BLaER1 (cell line): ENCODE measurements around the gene BAIAP3.

Experiments
- H3K27ac ChIP-seq: shearing (Covaris generic); formaldehyde crosslinking; 2 replicates; pipeline ENCODE4 v1.8.1; 2022
- H3K27me3 ChIP-seq: shearing (Covaris generic); formaldehyde crosslinking; 2 replicates; pipeline ENCODE4 v1.8.1; 2022
- H3K36me3 ChIP-seq: shearing (Covaris generic); formaldehyde crosslinking; 2 replicates; pipeline ENCODE4 v1.8.1; 2022
- H3K4me1 ChIP-seq: shearing (Covaris generic); formaldehyde crosslinking; 2 replicates; pipeline ENCODE4 v1.8.1; 2022
- H3K4me2 ChIP-seq: shearing (Covaris generic); formaldehyde crosslinking; 2 replicates; pipeline ENCODE4 v1.8.1; 2022
- H3K4me3 ChIP-seq: shearing (Covaris generic); formaldehyde crosslinking; 2 replicates; pipeline ENCODE4 v1.8.1; 2022
- H3K9ac ChIP-seq: shearing (Covaris generic); formaldehyde crosslinking; 2 replicates; pipeline ENCODE4 v1.8.1; 2022
- H3K9me3 ChIP-seq: shearing (Covaris generic); formaldehyde crosslinking; 2 replicates; pipeline ENCODE4 v1.8.1; 2022
- H4K20me1 ChIP-seq: shearing (Covaris generic); formaldehyde crosslinking; 2 replicates; pipeline ENCODE4 v1.8.1; 2022
- Cebpa-rat ChIP-seq: shearing (Covaris generic); IDR thresholded peaks from 2 replicates; pipeline ENCODE4 v1.8.1; 2022

Gene BAIAP3

DNA sequence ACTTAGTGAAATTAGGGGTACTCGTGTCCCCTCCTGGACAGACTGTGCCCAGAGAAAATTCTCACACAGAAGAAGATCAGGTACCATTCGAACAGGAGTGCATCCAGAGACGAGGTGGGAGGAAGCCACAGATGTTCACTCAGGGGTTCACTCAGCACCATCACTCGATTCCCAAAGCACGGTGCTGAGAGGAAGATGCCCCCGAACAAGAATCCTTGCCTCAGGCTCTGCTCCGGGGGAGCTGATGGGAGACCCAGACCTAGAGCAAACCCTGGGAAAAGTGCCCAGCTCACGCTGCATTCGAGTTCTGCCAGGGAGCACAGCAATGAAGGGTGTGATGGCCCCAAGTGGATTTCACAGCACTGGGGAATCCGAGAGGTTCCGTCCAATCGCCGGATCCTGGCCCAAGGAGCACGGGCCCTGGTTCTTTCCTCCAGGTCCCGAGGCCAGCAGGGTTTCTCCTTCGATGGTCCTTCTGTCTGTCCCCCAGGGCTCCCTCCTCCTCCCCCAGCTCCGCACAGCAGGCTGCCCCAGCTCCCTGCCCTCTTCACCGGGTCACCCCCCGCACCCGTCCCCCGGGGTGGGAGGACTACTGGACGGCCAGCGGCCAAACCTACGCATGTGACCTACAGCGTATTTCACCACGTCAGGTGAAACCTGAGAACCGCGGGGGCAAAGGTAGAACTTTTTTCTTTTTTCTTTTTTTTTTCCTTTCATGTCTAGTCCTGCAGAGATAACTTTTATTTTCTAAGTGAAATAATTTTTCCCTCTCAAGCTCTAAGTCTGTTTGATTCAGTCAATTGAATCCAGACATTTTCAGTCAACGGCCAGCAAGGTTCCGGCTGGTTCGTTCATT, 34.2 kb upstream of the BAIAP3 start:
- no peaks in the 10 kb centered on the region for H4K20me1 ChIP-seq
- no peaks in the 10 kb centered on the region for H3K27me3 ChIP-seq
- H3K4me2 ChIP-seq = no peak overlapping the region
- TF ChIP-seq Cebpa-rat = no peak
- H3K9me3 ChIP-seq = no peaks in the 10 kb centered on the region
- H3K27ac ChIP-seq = no peak overlapping the region
- H3K9ac ChIP-seq = no peak overlapping the region
- no peaks in the 10 kb centered on the region for H3K36me3 ChIP-seq
- peaks cover 79% of the 10 kb centered on the region for H3K4me1 ChIP-seq
- no peak overlapping the region for H3K4me3 ChIP-seq

DNA sequence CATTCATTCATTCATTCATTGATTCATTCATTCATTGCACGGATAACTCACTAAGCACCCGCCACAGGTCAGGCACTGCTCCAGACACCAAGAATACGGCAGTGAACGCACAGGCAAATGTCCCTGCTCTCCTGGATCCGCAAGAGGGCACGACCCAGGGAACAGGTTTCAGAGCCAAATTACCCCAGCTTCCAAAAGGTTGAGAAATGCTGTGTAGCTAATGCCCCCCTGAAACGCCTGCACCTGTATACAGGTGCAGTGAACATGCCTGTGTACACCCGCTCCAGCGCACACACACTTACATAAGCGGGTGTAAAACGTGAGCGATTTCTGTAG, 33.6 kb upstream of the BAIAP3 start:
- H3K27me3 ChIP-seq = no peaks in the 10 kb centered on the region
- no peak overlapping the region for H3K27ac ChIP-seq
- no peak overlapping the region for H3K9ac ChIP-seq
- no peaks in the 10 kb centered on the region for H3K9me3 ChIP-seq
- no peak overlapping the region for H3K4me2 ChIP-seq
- TF ChIP-seq Cebpa-rat = no peak
- H4K20me1 ChIP-seq = no peaks in the 10 kb centered on the region
- H3K36me3 ChIP-seq = no peaks in the 10 kb centered on the region
- H3K4me1 ChIP-seq = peaks cover 79% of the 10 kb centered on the region
- no peak overlapping the region for H3K4me3 ChIP-seq

DNA sequence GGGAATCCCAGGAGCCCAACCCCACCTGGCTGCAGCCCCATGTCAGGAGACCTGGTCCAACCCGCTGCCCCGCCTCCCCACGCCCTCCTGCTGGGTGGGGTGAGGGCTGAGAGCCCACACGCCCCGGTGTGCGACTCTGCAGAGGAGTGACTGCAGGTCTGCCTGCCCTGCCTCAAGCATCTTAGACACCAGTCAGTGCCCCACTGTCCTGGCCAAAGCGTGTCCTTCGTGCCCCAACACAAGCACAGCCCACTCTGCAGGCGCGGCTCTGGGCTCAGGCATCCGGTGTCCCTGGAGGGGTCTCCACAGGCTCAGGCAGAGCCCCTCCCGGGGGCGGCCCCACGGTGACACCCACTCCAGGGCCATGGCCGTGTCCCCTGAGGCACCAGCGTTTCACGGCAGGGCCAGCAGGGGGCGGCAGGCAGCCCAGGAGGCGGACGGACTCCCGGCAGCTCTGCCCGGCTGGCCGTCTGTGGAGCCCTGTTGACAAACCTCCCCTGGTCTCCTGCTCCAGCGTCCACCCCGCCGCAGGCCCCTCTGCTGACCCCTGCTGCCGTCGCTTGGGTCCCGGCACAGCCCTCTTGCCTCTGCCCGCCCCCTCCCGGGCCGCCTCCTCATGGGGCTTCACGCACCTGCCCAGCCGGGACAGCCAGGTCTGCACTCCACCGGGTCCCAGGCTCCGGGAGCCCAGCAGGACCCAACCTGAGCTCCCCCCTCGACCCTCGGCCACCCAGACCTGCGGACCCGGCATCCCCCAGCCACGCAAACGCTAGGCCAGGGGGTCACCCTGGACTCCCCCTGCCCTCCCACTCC, 32.6 kb upstream of the BAIAP3 start:
- H3K9ac ChIP-seq = no peak overlapping the region
- no peaks in the 10 kb centered on the region for H4K20me1 ChIP-seq
- no peak overlapping the region; the same call in 1 of the 2 replicates for H3K4me3 ChIP-seq
- H3K36me3 ChIP-seq = no peaks in the 10 kb centered on the region
- H3K4me1 ChIP-seq = peaks cover 79% of the 10 kb centered on the region
- H3K9me3 ChIP-seq = no peaks in the 10 kb centered on the region
- peak overlapping the region; percentile 70 for H3K4me2 ChIP-seq
- no peak for TF ChIP-seq Cebpa-rat
- peak overlapping the region; percentile 41; the same call in 1 of the 2 replicates for H3K27ac ChIP-seq
- H3K27me3 ChIP-seq = no peaks in the 10 kb centered on the region

DNA sequence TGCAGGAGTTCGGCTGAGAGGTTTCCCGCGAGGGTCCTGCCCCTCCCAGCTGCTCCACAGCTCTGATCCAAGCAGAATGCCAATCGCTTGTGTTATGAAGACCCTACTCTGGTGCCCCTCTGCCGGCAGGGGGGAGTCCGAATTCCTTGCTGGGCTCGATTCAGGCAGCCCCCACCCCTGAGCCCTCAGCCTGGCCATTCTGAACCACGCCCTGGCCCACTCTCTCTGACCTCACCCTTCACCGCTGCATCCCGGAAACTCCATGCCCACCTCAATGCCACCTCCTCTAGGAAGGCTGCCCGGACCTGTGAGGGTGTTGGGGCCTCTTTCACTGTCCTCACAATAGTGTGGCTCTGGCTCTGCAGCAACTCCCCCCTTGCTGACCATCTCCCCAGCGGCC, 31.9 kb upstream of the BAIAP3 start:
- TF ChIP-seq Cebpa-rat = no peak
- H3K4me2 ChIP-seq = peak overlapping the region; percentile 70
- peaks cover 80% of the 10 kb centered on the region for H3K4me1 ChIP-seq
- 0 out of 2 replicates have a peak overlapping the region, but pooled peaks have one; percentile 41 for H3K27ac ChIP-seq
- H3K36me3 ChIP-seq = no peaks in the 10 kb centered on the region
- H4K20me1 ChIP-seq = no peaks in the 10 kb centered on the region
- H3K4me3 ChIP-seq = no peak overlapping the region
- no peaks in the 10 kb centered on the region for H3K27me3 ChIP-seq
- no peak overlapping the region for H3K9ac ChIP-seq
- H3K9me3 ChIP-seq = no peaks in the 10 kb centered on the region

DNA sequence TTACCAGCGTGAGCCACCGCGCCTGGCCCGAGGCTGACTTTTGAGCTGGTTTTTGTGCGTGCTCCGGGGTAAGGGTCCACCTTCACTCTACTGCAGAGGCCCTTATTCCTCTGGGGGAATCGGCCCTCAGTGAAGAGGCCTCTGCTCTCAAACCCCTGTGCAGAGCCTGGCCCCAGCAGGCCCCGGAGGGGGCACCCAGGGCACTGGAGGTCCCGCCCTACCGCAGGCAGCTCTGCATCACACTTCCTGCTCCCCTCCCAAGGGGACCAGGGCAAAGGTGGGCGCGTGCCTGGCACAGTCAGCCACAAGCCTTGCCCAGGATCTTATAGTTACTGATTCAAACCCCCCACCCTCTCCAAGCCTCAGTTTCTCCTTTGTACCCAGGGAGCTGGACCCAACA, 27.6 kb upstream of the BAIAP3 start:
- peak overlapping the region; percentile 33; the same call in 1 of the 2 replicates for H3K4me3 ChIP-seq
- peak overlapping the region; percentile 64 for H3K9ac ChIP-seq
- peaks cover 12% of the 10 kb centered on the region for H4K20me1 ChIP-seq
- H3K36me3 ChIP-seq = no peaks in the 10 kb centered on the region
- no peak for TF ChIP-seq Cebpa-rat
- H3K27me3 ChIP-seq = no peaks in the 10 kb centered on the region
- peak overlapping the region; percentile 91 for H3K4me2 ChIP-seq
- H3K4me1 ChIP-seq = peaks cover 64% of the 10 kb centered on the region
- peak overlapping the region; percentile 92 for H3K27ac ChIP-seq
- no peaks in the 10 kb centered on the region for H3K9me3 ChIP-seq

DNA sequence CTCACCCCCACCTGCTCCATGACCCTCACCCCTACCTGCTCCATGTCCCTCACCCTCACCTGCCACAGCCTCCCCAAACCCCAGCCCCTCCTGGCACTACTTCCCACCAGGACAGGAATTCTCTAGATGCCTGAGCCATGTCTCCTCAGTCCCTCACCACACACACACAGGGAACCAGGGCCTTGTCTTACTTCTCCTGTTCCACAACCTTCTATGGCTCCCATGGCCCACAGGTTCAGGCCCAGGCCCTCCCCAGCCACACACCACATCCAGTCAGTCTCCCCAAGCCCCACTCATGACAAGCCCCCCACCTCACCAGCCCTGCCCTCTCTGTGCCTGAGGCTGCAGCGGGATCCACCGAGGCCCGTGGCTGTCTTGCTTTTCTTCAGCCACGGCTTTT, 27.1 kb upstream of the BAIAP3 start:
- Histone ChIP-seq H3K4me3 (no peak overlapping the region), H3K4me2 (peak overlapping the region; percentile 91), H3K27me3 (no peaks in the 10 kb centered on the region), H3K27ac (peak overlapping the region; percentile 92), H4K20me1 (peaks cover 17% of the 10 kb centered on the region), H3K4me1 (peaks cover 63% of the 10 kb centered on the region), H3K9ac (peak overlapping the region; percentile 64), H3K36me3 (peaks cover 4% of the 10 kb centered on the region), H3K9me3 (no peaks in the 10 kb centered on the region)
- no peak for TF ChIP-seq Cebpa-rat

DNA sequence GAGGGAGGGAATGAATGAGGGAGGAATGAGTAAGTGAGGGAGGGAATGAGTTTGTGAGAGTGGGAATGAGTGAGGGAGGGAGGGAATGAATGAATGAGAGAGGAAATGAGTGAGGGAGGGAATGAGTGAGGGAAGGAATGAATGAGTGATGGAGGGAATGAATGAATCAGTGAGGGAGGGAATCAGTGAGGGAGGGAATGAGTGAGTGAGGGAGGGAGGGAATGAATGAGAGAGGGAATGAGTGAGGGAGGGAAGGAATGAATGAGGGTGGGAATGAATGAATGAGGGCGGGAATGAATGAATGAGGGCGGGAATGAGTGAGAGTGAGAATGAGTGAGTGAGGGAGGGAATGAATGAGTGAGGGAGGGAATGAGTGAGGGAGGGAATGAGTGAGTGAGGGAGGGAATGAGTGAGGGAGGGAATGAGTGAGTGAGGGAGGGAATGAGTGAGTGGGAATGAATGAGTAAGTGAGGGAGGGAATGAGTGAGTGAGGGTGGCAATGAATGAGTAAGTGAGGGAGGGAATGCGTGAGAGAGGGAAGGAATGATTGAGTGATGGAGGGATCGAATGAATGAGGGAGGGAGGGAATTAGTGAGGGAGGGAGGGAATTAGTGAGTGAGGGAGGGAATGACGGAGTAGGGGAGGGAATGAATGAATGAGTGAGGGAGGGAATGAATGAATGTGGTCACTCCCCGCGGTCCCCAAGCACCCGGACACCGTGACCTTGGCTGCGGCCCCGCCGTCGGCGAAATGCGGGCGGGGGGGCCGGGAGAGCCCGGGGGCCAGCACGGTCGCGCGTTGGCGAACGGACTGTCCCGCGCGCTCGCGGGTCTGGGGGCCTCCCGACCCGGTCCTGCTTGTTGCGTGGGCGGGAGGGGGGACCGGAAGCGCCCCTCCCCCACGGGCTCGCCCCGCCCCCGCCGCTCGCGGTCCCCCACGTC, 25.1 kb upstream of the BAIAP3 start:
- no peak for TF ChIP-seq Cebpa-rat
- H3K27ac ChIP-seq = peak overlapping the region; percentile 100
- H3K9me3 ChIP-seq = no peaks in the 10 kb centered on the region
- H3K36me3 ChIP-seq = peaks cover 24% of the 10 kb centered on the region
- H3K4me3 ChIP-seq = peak overlapping the region; percentile 100
- H3K4me2 ChIP-seq = peak overlapping the region; percentile 55
- peaks cover 61% of the 10 kb centered on the region for H3K4me1 ChIP-seq
- H4K20me1 ChIP-seq = peaks cover 37% of the 10 kb centered on the region
- H3K9ac ChIP-seq = peak overlapping the region; percentile 100
- H3K27me3 ChIP-seq = no peaks in the 10 kb centered on the region

DNA sequence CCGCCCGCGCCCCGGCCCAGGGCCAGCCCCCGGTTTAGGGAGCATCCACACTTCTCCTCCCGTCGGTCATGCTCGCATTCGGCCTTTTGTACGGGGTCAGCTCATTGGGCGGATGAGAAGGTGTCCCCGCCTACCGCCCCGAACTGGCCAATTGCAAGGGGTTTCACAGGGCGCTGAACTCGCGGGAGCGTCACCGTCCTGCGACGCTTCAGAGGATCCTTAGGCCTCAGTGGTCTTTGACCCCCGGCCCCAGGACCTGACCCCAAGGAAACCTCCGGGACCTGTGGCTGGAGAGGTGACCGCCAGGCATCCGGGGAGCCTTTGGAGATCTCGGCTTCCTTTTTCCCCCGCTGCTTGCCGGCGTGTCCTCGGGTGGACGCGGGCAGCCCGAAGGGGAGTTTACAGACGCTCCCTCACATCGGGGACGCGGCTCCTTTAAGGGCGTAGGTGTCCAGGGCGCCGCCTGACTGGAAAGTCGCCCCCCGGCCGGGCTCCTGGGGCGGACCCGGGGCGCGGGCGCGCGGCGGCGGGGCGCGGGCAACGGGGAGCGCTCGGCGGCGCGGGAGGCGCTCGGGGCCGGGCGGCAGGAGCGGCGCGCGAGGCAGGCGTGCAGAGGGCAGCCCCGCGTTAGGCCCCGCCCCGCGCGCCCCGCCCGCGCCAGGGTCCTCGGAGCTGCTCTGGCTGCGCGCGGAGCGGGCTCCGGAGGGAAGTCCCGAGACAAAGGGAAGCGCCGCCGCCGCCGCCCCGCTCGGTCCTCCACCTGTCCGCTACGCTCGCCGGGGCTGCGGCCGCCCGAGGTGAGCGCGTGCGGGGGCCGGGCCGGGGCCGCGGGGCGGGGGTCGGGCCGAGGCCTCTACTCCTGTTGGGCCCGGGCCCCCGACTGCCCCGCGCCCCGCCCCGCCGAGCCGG, 24.2 kb upstream of the BAIAP3 start, which contains the start of gene UBE2I:
Gene UBE2I, plus strand, starts transcription at position 660 of the 909 bp plus-strand sequence. CDS start 4,395 bp downstream, outside the sequence.
- H3K27ac ChIP-seq = peak within 1 kb of the TSS; percentile 100
- peaks cover 46% of the 10 kb centered on the region for H4K20me1 ChIP-seq
- H3K4me1 ChIP-seq = peaks cover 56% of the 10 kb centered on the region
- H3K9me3 ChIP-seq = no peaks in the 10 kb centered on the region
- H3K36me3 ChIP-seq = peaks cover 33% of the 10 kb centered on the region
- H3K27me3 ChIP-seq = no peaks in the 10 kb centered on the region
- H3K4me3 ChIP-seq = peak within 1 kb of the TSS; percentile 100
- peak within 1 kb of the TSS; percentile 94 for H3K4me2 ChIP-seq
- no peak for TF ChIP-seq Cebpa-rat
- peak within 1 kb of the TSS; percentile 100 for H3K9ac ChIP-seq
